Measurements from ENCODE around the gene SCN1B.
"Not testable (repeated sequence)": the region's sequence is repeated elsewhere in the genome, so short reads cannot be mapped to it uniquely, and the experiment has no call there.

Gene SCN1B

DNA sequence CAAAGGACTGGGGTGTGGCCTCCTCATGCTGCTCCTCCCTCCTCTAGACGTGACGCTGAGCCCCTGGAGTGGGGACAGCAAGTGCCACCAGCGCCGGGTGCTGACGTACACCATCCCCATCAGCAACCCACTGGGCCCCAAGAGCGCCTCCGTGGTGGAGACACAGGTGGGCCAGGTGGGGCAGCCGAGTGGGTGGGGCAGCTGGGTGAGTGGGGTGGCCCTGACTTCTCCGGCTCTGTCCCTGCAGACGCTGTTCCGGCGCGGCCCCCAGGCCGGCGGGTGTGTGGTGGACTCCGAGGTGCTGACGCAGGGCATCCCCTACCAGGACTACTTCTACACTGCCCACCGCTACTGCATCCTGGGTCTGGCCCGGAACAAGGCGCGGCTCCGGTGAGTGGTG lies 11.1 kb upstream of the SCN1B start:
- DNase-seq = no peak

DNA sequence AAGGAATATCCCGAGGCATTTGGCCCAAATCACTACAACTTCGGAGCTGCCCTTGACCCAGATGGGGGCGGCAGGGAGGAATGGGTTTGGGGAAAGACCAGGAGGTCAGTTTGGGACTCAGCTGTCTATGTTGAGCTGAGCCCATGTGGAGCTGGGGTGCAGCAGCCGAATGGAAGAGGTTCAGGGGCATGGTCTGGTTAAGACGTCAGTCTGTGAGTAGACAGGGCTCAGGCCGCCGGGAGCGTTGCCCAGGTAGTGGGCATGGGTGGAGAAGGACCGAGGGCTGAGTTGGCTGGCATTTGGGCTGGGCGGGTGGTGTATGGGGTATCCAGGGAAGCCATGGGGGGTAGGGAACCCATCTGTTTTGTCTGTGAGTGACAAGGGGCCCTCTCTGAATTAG lies 9.3 kb upstream of the SCN1B start:
- DNase-seq = no peak

DNA sequence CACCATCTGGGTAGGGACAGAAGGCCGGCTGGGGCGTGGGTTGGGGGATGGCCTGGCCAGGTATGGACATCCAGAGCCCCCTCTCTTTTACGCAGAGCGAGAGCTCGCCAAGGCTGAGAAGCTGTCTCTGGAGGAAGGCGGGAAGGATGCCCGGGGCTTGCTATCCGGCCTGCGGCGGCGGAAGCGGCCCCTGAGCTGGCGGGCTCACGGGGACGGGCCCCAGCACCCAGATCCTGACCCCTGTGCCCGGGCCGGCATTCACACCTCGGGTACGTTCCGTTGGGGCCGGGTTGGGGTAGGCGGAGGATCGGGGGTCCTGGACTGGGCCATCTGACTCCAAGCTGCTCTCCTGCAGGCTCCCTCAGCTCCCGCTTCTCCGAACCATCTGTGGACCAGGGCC lies 8.7 kb upstream of the SCN1B start:
- DNase-seq = no peak

DNA sequence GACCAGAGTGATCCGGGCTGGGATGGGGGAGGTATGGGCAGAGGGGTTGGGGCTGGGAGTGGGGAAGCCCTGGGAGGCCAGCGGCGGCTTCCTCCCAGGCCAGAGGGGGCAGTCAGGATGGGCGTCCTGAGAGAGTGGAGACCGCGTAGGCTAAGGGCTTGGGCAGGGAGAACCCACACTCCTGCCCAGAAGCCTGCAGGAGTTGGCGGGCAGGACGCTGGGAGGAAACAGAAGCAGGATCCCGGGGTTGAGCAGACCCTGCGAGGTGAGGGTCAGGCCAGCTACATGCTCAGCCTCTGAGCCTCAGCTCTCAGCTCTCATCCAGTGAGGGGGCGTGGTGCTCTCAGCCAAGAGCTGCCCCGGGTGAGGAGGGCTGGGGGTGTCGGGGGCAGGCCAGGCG lies 7.8 kb upstream of the SCN1B start:
- DNase-seq = no peak

DNA sequence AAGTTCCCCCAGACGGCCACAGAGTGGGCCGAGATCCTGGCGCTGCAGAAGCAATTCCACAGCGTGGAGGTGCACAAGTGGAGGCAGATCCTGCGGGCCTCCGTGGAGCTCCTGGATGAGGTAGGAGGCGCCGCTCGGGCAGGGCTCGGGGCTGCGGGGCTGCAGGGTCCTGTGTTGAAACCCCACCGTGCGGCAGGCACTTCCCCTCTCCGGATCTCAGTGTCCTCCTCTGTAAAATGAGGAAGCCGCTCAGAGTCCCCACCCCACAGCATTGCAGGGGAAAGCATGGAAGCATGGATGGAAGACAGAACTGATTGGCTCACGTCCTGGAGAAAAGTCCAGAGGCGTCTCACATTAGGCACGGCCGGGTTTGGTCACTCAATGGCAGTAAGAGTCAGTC lies 6.8 kb upstream of the SCN1B start:
- no peak for DNase-seq

DNA sequence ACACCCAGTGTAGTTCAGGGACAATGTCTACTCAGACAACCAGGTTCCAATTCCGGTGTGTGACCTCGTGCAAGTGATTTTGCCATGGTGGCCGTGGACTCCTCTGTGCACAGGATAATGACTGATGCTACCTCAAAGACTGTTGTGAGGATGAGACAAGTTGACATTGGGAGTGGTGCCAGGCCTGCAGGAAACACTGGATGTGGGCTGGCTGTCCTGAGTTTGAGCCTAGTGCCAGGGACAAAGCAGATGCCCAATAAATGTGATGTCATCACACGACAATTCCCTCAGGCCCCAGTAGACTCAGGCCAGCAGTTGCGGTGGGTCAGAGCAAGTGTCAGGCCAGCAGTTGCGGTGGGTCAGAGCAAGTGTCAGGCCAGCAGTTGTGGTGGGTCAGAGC lies 6.2 kb upstream of the SCN1B start:
- DNase-seq = no peak

DNA sequence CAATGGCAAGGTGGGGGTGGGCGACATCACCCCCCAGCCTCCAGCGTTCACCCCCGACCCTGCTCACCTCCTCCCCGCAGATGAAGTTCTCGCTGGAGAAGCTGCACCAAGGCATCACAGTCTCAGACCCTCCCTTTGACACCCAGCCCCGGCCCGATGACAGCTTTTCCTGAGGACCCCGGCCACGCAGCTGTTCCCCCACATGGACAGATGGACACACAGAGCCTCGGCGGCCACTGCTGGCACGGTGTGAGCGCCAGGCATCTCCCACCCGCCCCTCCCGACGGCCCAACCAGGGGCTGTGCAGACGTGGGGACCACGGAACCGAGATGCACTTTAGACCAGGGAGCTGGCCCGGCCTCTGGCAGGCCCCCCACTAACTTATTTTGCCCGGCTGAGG lies 4.3 kb upstream of the SCN1B start:
- no peak for DNase-seq

DNA sequence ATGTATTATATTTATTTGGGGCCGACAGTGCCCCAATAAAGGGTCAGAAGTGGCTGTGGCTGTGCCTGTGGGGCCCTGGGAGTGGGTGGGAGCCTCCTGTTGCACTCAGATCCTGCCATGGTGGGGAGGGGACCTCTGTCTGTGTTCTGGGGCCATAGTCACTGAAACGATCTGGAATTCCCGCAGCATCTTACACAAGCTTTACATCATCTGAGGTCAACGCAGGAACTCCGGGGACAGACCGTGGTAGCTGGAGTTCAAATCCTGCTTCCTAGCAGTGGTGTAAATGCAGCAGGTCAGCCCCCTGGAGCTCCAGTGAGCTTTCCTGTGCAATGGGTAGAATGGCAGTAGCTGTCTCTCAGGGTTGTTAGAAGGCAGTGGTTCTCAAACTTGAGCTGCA lies 3.9 kb upstream of the SCN1B start:
- no peak for DNase-seq

DNA sequence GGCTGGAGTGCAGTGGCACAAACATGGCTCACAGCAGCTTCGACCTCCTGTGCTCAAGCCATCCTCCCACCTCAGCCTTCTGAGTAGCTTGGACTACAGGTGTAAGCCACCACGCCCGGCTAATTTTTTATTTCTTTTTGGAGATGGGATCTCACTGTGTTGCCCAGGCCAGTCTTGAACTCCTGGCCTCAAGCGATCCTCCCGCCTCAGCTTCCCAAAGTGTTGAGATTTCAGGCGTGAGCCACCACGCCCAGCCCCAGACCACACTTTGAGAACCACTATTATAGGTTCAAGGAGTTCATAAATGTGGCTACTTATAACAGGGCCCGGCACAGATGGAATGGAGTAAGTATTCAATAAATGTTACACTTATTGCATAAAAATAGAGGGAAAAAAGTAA lies 3.3 kb upstream of the SCN1B start:
- DNase-seq = no peak

DNA sequence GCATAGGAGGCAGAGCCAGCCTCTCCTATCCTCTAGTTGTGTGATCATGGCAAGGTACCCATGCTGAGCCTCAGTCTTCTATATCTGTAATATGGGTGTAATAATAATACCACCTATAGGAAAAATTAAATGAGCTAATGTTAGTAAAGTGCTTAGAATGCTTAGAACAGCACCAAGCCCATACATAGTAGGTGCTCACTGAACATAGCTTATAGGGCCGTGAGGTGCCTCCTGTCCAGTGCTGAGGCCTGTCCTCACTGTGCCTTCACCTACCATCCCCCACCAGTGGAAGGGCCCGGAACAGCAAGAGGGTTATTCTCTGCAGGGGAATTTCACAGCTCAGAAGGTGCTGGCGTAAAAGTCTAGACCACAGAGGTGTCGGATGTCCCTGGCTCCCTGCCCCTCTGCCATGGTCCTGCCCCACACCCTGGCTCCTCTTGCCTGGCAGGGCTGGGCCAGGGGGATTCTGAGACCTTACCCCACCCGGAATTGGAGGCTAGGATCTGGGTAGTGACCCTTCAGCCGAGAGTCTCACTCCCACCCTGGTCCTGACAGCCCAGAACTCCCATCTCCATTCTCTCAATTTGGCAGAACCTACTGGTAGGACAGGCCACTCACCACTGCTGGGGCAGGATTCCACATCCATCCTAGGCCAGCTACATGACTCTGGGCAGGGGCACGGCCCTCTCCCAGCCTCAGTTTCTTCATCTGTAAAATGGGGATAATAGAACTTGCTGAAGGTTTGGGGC lies 2.2 kb upstream of the SCN1B start:
- DNase-seq = no peak

DNA sequence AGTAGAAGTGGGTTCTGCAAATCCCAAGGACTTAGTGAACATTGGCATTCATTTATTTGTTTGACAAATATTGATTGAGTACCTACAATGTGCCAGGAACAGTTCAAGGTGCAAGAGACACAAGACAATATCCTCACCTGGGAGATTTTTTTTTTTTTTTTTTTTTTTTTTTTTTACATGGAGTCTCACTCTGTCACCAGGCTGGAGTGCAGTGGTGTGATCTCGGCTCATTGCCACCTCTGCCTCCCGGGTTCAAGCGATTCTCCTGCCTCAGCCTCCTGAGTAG lies 1.7 kb upstream of the SCN1B start:
- DNase-seq = not testable (repeated sequence)

DNA sequence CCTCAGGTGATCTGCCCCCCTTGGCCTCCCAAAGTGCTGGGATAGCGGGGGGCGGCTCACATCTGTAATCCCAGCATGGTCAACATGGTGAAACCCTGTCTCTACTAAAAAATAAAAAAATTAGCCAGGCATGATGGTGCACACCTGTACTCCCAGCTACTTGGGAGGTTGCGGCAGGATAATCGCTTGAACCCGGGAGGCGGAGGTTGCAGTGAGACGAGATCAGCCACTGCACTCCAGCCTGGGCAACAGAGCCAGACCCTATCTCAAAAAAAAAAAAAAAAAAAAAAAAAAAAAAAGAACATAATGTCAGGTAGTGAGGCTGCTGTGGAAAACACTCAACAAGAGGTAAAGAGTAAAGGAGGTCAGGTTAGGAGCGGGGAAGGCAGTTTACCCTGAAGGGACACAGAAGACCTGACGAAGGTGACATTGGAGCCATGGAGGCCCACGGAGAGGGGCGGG lies 964 bp upstream of the SCN1B start:
- DNase-seq = not testable (repeated sequence)

DNA sequence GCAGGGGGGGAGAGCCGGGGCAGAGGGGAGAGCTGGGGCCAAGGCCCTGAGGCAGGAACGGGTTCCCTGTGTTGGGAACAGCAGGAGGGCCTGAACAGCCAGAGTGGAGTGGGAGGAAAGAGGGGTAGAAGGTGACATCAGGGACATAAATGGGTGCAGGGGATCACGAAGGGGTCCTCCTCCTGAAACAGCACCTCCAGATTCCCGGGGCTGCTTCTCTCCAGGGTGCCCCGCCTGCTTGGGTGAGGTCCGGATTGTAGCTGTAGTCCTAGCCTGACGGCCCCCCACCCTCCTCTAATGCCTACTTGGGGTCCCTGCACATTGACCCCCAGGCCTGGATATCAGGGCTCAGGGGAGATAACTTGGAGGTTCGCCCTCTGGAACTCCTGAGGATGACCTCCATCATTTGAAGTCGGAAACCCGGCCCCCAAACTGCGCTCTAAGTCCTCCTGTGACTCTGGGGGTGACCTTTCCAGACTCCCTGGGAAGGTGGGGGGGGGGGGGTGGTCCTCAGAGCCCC lies 473 bp upstream of the SCN1B start:
- no peak for DNase-seq

DNA sequence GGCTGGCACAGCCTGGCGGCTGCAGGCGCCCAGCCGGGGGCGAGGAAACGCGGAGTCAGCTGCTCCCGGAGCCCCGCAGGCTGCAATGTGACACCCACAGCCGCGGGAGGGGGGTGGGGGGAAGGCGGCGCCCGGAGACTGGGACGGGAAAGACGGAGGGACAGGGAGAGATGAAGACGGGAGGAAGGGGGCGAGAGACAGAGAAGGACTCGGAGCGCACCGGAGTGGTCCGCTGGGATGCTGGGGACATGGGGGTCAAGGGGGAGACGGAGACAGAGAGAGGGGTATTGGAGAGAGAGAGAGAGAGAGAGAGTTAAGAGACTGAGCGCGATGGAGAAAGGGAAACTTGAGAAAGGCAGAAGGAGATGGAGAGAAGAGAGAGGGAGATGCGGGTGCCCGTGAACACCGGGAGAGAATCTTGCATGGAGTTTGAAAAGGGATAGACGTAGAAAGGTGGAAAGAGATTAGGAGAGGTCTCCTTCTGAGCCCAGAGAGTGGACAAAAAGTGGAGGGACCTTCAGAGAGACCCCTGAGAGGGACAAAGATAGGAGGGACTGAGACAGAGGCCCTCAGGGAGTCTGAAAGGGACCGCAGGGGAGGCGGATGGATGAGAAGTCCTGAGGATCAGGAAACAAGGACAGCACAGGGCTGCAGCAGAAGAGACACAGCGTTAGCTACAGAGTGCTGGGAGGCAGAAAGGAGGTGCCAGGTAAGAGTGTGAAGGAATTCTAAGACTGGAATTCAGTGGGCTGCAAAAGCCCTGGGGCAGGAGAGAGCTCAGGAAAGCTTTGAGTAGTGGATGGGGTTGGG lies 1.0 kb downstream of the SCN1B start:
- peak; percentile 35 for DNase-seq

DNA sequence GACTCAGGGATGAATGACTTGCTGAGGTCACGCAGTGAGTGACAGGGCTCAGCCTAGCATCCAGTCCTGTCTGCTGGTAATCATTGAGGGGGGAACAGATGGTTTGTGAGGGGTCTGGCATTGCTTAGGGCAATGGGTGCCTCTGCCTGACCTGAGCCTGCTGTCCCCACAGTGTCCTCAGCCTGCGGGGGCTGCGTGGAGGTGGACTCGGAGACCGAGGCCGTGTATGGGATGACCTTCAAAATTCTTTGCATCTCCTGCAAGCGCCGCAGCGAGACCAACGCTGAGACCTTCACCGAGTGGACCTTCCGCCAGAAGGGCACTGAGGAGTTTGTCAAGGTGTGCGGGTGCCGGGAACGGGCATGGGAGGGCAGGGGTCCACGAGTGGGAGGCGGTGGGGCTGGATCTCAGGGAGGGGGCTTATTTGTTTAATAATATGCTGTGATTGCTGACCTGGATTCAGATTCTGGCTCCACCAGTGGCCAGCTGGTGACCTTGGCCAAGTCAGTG lies 2.1 kb downstream of the SCN1B start:
- no peak for DNase-seq

DNA sequence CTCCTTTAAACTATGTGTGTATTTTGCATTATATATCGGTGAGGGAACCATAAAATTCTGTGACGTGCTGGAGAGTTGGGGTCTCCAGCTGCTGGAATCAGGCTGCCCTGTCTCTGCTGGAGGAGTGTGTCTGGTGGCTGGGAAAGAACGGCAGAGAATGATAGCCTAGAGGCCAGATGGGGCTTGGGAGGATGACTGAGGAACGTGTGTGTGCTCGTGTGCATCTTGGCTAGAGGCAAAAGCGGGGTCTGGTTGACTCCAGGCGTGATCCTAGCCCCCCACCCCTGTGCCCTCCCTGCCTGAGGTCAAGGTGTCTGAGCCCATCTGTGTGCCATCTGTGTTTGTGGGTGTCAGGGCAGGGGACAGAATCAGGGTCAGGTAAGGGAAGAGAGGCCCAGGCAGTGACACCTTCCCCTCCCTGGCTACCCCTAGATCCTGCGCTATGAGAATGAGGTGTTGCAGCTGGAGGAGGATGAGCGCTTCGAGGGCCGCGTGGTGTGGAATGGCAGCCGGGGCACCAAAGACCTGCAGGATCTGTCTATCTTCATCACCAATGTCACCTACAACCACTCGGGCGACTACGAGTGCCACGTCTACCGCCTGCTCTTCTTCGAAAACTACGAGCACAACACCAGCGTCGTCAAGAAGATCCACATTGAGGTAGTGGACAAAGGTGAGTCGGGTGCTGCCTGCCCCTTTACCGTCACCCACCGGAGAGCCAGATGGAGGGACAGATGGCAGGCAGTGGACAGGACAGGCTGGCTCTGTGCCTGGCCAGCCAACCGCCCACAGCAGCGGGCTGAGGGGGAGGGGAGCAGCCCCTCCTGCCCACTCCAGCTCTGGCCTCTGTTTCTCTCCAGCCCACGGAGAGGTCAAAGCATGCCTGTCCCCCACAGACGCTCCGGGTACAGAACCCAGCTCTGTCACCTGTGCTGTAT lies 3.1 kb downstream of the SCN1B start:
- DNase-seq = no peak

DNA sequence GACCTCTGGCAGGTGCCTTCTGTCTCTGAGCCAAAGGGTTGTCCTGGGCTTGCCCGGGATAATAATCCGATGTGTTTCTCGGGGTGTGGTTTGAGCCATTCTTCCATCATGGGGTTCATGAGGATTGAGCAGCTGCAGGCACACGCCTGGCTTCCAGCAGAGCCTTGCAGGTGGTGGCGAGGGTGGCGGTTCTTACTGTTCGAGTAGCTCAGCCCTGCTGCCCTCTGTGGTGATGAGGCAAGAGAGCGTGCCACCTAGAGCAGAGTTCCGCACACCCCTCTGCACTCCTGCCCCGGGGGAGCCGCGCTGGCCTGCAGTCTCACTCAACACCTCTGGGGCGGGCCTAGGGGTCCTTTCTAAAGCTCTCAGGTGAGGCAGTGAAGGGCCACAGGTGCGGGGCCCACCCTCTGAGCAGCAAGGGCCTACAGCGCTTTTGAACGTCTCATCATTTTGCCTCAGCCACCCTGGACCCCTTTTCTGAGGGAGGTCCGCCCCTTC lies 3.8 kb downstream of the SCN1B start:
- no peak for DNase-seq

DNA sequence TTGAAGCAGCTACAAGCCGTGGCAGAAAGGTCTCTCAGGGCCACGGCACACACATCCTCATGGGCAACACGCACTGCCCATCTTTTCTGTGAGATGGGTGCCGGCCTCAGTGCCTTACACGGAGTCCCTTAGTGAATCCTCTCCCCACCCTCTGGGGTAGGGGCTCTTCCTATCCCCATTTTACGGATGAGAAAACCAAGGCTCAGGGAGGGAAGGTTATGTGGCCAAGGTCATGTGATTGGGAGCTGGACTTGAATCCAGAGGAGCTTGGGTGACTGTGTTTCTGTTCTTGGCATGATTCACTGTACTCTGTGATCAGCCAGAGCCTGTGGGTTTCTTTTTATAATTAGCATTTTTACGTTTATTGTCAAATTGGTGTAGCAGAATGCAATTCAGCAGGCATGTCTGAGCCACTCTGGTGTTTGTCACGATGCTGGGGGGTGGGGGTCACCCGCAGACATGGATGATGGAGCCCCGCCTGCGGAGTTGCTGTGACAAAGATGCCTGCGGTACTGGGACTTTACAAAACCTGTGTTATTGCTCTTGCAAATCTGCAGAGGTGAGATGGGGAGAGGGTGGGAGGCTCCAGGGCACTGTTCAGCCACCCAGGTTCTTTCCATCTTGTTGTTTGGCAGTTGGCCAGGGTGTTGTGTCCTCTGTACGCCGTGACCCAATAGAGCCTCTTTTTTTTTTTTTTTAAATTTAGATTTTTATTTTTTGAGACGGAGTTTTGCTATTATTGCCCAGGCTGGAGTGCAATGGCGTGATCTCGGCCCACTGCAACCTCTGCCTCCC lies 4.5 kb downstream of the SCN1B start:
- DNase-seq = no peak

DNA sequence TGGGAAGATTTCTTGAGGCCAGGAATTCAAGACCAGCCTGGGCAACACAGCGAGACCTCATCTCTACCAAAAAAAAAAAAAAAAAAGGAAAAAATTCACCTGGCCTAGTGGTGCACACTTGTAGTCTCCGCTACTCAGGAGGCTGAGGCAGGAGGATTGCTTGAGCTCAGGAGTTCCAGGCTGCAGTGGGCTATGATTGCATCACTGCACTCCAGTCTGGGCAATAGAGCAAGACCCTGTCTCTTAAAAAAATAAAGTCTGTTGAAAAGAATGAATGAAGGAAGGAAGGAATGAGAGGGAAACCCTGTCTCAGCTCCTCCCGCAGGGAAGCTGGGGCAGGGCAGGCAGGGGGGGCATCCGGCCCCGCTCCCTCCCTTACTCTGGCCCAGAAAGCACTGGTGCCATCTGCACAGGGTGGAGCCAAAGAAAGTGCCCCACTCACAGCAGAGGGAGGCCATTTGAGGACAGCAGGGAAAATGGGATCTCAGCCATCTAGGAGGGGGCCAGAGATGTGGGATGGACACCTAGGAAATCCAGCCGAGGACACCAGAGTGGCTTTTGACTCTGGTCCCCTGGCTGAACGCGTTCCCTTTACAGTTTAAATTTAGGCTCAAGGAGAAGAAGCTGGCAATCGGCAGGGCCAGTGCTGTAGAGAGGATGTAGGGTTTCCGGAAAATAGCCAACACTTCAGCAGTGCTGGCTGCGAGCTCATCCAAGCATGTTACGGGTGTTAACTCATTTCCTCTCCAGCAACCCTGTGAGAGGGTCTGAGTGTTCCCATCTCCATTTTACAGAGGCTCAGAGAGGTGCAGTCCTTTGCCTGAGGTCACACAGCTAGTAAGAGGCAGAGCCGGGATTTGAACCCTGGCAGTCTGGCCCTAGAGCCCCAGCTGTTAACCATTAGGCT lies 7.7 kb downstream of the SCN1B start:
- DNase-seq = no peak

DNA sequence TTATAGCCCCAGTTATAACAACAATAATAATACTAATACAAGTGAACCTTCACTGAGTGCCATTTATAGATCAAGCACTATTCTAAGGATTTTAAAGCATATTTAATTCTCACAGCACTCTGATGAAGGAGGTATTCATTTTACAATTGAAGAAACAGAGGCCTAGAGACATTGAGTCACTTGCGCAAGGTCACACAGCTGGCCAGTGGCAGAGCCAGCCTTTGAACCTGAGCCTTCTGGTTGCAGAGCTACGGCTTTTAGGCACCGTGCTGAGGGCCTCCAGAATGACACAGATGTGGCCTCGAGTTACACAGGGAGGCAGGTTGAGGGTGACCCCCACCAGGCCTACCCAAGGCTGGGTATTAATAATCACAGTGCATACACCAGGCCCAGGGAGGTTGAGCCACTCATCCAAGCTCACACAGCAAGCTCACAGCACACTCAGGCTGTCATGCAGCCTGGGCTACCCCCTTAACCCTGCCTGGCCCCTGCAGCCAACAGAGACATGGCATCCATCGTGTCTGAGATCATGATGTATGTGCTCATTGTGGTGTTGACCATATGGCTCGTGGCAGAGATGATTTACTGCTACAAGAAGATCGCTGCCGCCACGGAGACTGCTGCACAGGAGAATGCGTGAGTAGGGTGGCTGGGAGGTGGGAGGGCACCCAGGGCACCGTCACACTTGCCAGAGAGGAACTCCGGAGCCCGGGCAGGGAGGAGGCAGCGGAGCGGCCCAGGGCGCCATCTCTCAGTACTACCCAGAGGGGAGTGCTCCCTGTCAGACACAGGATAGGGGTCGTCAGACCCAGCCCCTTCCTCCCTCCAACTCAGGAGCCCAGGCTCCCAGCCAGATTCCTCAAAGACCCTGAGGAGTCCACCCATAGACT lies 8.6 kb downstream of the SCN1B start:
- no peak for DNase-seq
